Keratinocyte (primary cell): ENCODE data around the gene BRSK1.

ENCODE experiments used
- CTCF ChIP-seq, 3 experiments: IDR thresholded peaks in 1 of 3; conservative IDR thresholded peaks in 1 of 3; optimal IDR thresholded peaks in 1 of 3; 2 replicates in 2 of 3; 3 replicates in 1 of 3; pipeline versions ENCODE3 to v1.5.1; 2011; ENCODE audit warnings: low read length in 3 of 3, mild to moderate bottlenecking in 3 of 3, moderate library complexity in 2 of 3, control low read depth in 1 of 3, inconsistent platforms in 1 of 3; ENCODE audit not compliant: insufficient read depth in 2 of 3; ENCODE audit errors: extremely low read depth in 1 of 3
- EZH2 ChIP-seq: IDR thresholded peaks from one replicate; pipeline ENCODE4 v1.6.1; 2012; ENCODE audit warnings: inconsistent platforms, mild to moderate bottlenecking, low read length, moderate library complexity

GRCh38 chr19:55241935-55242464 lies 41.8 kb upstream of the BRSK1 start:
- TF ChIP-seq CTCF (optimal IDR thresholded peaks at IDR 0.05 in 1 of 3, IDR thresholded peaks at IDR 0.05 in 1 of 3, conservative IDR thresholded peaks at IDR 0.05 in 1 of 3; ENCODE audit: extremely low read depth in 1 of 3, insufficient read depth in 2 of 3, low read length in 3 of 3) (no peak), EZH2 (no peak)
